Stimulated activated CD4-positive, alpha-beta T cell treated with anti-CD3 and anti-CD28 coated beads, TNF-alpha, amount 100 ng/mL, for 4 hours (primary cell): Measurements from ENCODE around the gene GRM6.

Experiments used
- DNase-seq, 3 experiments: peaks; one replicate each; pipeline ENCODE4 v3.0.0-alpha.2; 2020; ENCODE audit warnings: low read depth in 3 of 3

Gene GRM6

GRCh38 chr5:178984145-178985072, 10.7 kb downstream of the GRM6 start:
- DNase-seq, result no peak

GRCh38 chr5:178983728-178984127, 11.4 kb downstream of the GRM6 start:
- no peak for DNase-seq

GRCh38 chr5:178982941-178983340, 12.2 kb downstream of the GRM6 start:
- DNase-seq, result no peak

DNA sequence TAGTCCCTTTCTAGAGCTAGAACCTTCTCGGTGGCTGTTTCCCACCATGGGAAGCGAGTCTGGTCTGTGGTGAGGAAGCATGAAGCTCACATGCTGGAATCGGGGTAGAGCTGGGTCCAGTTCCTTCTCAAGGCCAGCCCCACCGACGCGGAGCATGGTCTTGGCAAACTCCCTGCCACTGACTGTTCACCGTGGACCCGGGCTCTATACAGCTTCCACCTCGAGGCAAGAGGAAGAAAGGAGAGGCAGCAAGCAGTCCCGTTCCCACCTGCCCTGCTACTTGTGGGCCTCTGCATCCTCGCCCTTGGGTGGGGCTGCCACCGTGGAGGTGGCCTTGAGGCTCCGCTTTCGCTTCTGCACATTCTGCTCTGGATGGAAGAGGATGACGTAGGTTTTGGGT, 13.7 kb downstream of the GRM6 start:
- no peak for DNase-seq

DNA sequence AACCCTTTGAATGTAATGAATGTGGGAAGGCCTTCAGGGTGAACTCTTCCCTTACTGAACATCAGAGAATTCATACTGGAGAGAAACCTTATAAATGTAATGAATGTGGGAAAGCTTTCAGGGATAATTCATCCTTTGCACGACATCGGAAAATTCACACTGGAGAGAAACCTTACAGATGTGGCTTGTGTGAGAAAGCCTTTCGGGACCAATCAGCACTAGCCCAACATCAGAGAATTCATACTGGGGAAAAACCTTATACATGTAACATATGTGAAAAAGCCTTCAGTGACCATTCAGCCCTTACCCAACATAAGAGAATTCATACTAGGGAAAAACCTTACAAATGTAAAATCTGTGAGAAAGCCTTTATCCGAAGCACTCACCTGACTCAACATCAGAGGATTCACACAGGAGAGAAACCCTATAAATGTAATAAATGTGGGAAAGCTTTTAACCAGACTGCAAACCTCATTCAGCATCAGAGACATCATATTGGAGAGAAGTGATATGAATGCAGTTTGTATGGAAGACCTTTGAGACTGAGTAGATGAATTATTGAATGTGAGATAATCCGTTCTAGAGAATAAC, 29.6 kb downstream of the GRM6 start:
- no peak for DNase-seq

- DNase-seq, result no peak
Observed at GRCh38 chr5:178941361-178941760, 53.8 kb downstream of the GRM6 start.

GRCh38 chr5:178940569-178941360, 54.4 kb downstream of the GRM6 start, which contains the start of gene ZNF454:
Gene ZNF454, plus strand, starts transcription at chr5:178941198. Its CDS starts 1,594 bp downstream, at chr5:178942792.
- no peak for DNase-seq

GRCh38 chr5:178931846-178932760, 63.0 kb downstream of the GRM6 start:
- DNase-seq, result no peak
